Karpas-422 (cell line): ENCODE measurements around the gene TTC31. TPM values are rescaled to one million over a fixed set of nuclear protein-coding genes. Genes with fewer than 3 reads are reported as not detected.

Experiments used
- DNase-seq: peaks from one replicate; pipeline ENCODE4 v3.0.0-alpha.2; 2015
- H2AFZ ChIP-seq: fragments of 200-600 bp; sonication (generic); 2 replicates; pipeline ENCODE4 v1.6.1; 2014; ENCODE audit warnings: antibody characterized with exemption, low read length, mixed read lengths
- H3K27ac ChIP-seq: fragments of 200-600 bp; sonication (generic); 2 replicates; pipeline ENCODE4 v1.5.1; 2014; ENCODE audit warnings: mild to moderate bottlenecking, low read length, moderate library complexity
- H3K27me3 ChIP-seq: fragments of 200-600 bp; sonication (generic); 2 replicates; pipeline ENCODE4 v1.6.1; 2014; ENCODE audit warnings: low read length, mixed read lengths
- H3K36me3 ChIP-seq: fragments of 200-600 bp; sonication (generic); 2 replicates; pipeline ENCODE4 v1.6.1; 2014; ENCODE audit warnings: low read length, mixed read lengths; ENCODE audit not compliant: insufficient read depth
- H3K4me1 ChIP-seq: fragments of 200-600 bp; sonication (generic); 2 replicates; pipeline ENCODE4 v1.6.1; 2014; ENCODE audit warnings: mild to moderate bottlenecking, low read length, mixed read lengths
- H3K4me2 ChIP-seq: fragments of 200-600 bp; sonication (generic); 2 replicates; pipeline ENCODE4 v1.6.1; 2014; ENCODE audit warnings: low read length, low read depth, mild to moderate bottlenecking; ENCODE audit not compliant: poor library complexity, severe bottlenecking
- H3K4me3 ChIP-seq: fragments of 200-600 bp; sonication (generic); 2 replicates; pipeline ENCODE4 v1.5.1; 2014; ENCODE audit warnings: mild to moderate bottlenecking, antibody characterized with exemption, low read length, mixed read lengths
- H3K79me2 ChIP-seq: fragments of 200-600 bp; sonication (generic); 2 replicates; pipeline ENCODE4 v1.6.1; 2014; ENCODE audit warnings: mild to moderate bottlenecking, low read length, mixed read lengths
- H3K9ac ChIP-seq: fragments of 200-600 bp; sonication (generic); 2 replicates; pipeline ENCODE4 v1.6.0; 2014; ENCODE audit warnings: low read length
- H3K9me2 ChIP-seq: fragments of 200-600 bp; sonication (generic), shearing (Covaris generic); replicated peaks from 2 replicates; pipeline ENCODE4 v1.6.0; 2014; ENCODE audit warnings: mild to moderate bottlenecking, low read length, moderate library complexity; ENCODE audit not compliant: insufficient read depth
- H3K9me3 ChIP-seq: fragments of 300-700, 200-600 bp; sonication (generic); 2 replicates; pipeline ENCODE4 v1.6.1; 2014; ENCODE audit warnings: low read length, mixed read lengths
- H4K20me1 ChIP-seq: fragments of 200-600 bp; sonication (generic); 2 replicates; pipeline ENCODE4 v1.6.1; 2014; ENCODE audit warnings: mild to moderate bottlenecking, antibody characterized with exemption, low read length, low read depth; ENCODE audit not compliant: insufficient read depth
- total RNA-seq: library from RNA; depleted of rRNA; stranded (reverse); fragments of >200 nt; shearing (Covaris generic); gene quantifications from 2 replicates; pipeline ENCODE4 v1.2.3, GENCODE V29; 2014; ENCODE audit warnings: low replicate concordance; rRNA removed

The TTC31 gene
- 47.5 and 54.9 TPM in 2 replicates for total RNA-seq

- H3K36me3 ChIP-seq: peaks cover 8% of the 10 kb centered on the region; the same call in 1 of the 2 replicates
- H3K27me3 ChIP-seq: no peaks in the 10 kb centered on the region
- no peaks in the 10 kb centered on the region for H4K20me1 ChIP-seq
- H3K9ac ChIP-seq: peak within 1 kb of the TSS; percentile 85
- peak within 1 kb of the TSS; percentile 88 for H3K4me2 ChIP-seq
- H3K27ac ChIP-seq: peak within 1 kb of the TSS; percentile 72
- DNase-seq: peak; percentile 98
- peaks cover 29% of the 10 kb centered on the region for H3K4me1 ChIP-seq
- no peaks in the 10 kb centered on the region for H3K9me3 ChIP-seq
- H3K79me2 ChIP-seq: peaks cover 54% of the 10 kb centered on the region
- H2AFZ ChIP-seq: peak within 1 kb of the TSS; percentile 85
- H3K4me3 ChIP-seq: peak within 1 kb of the TSS; percentile 97
- H3K9me2 ChIP-seq: no peaks in the 10 kb centered on the region
Measured at GRCh38 chr2:74482801-74483674, at the start of gene TTC31, which contains the start of gene CCDC142. Gene TTC31, plus strand, starts transcription at chr2:74483081. Its CDS starts 15 bp downstream, at chr2:74483096. Gene CCDC142, minus strand, starts transcription at chr2:74482998. Its CDS starts 161 bp downstream, at chr2:74482837.

DNA sequence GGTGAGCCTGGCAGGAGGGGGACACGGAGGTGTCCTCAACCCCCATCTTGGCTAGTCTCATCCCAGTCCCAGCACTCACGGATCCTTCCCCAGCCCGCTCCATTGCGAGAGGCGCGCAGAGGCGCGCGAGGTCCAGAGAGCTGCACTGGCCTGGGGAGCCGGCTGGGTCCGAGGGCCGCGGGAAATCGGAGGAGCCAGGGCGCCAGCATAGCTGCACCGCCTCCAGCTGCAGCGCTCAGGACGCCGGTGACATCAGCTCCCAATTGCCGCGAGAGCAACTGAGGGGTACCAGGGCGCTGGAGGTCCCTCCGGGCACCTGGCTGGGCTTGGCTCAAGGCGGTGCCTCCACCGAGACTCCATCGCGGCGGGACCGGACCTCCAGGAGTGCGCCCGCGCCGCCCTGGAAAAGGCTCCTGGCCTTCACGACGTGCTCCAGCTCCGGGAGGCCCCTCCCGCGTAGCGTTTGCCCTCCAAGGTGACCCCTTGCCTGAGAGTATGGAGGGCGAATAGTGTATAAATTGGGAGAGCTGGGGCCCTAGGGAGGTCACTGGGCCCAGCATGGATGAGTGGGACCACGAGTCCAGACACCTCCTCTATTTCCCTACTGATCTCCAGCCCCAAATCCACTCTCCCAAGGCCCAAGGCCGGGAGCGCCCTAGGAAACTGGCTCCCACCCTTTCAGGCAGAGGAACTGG is 46.6 kb upstream of the TTC31 start:
- Histone ChIP-seq H3K4me3 (peak overlapping the region; percentile 46; the same call in 1 of the 2 replicates), H3K79me2 (0 out of 2 replicates have a peak, but pooled peaks cover 2% of the 10 kb centered on the region), H3K27ac (peak overlapping the region; percentile 82), H3K27me3 (no peaks in the 10 kb centered on the region), H3K4me1 (peaks cover 46% of the 10 kb centered on the region), H3K36me3 (no peaks in the 10 kb centered on the region), H2AFZ (no peak overlapping the region), H3K9me2 (no peaks in the 10 kb centered on the region), H3K9me3 (no peaks in the 10 kb centered on the region), H3K4me2 (peak overlapping the region; percentile 71), H4K20me1 (no peaks in the 10 kb centered on the region), H3K9ac (peak overlapping the region; percentile 50; the same call in 1 of the 2 replicates)
- DNase-seq: no peak

- no peaks in the 10 kb centered on the region for H3K9me3 ChIP-seq
- H3K9me2 ChIP-seq: no peaks in the 10 kb centered on the region
- 0 out of 2 replicates have a peak, but pooled peaks cover 2% of the 10 kb centered on the region for H3K79me2 ChIP-seq
- peaks cover 46% of the 10 kb centered on the region for H3K4me1 ChIP-seq
- peak overlapping the region; percentile 82 for H3K27ac ChIP-seq
- peak overlapping the region; percentile 50 for H3K9ac ChIP-seq
- H3K4me2 ChIP-seq: peak overlapping the region; percentile 71
- no peaks in the 10 kb centered on the region for H3K27me3 ChIP-seq
- peak overlapping the region; percentile 46 for H3K4me3 ChIP-seq
- H2AFZ ChIP-seq: peak overlapping the region; percentile 4
- H4K20me1 ChIP-seq: no peaks in the 10 kb centered on the region
- DNase-seq: peak; percentile 89
- no peaks in the 10 kb centered on the region for H3K36me3 ChIP-seq
Measured at GRCh38 chr2:74436848-74437695, 45.8 kb upstream of the TTC31 start.

- peaks cover 46% of the 10 kb centered on the region for H3K4me1 ChIP-seq
- H3K79me2 ChIP-seq: 0 out of 2 replicates have a peak, but pooled peaks cover 2% of the 10 kb centered on the region
- H3K9me2 ChIP-seq: no peaks in the 10 kb centered on the region
- H3K4me3 ChIP-seq: peak overlapping the region; percentile 46; the same call in 1 of the 2 replicates
- DNase-seq: no peak
- H3K9ac ChIP-seq: peak overlapping the region; percentile 50
- H3K27me3 ChIP-seq: no peaks in the 10 kb centered on the region
- no peaks in the 10 kb centered on the region for H3K36me3 ChIP-seq
- no peaks in the 10 kb centered on the region for H4K20me1 ChIP-seq
- H3K4me2 ChIP-seq: peak overlapping the region; percentile 71
- H3K9me3 ChIP-seq: no peaks in the 10 kb centered on the region
- no peak overlapping the region for H2AFZ ChIP-seq
- peak overlapping the region; percentile 82 for H3K27ac ChIP-seq
Measured at GRCh38 chr2:74438248-74438647, 44.6 kb upstream of the TTC31 start.

- Histone ChIP-seq H3K27ac (peak overlapping the region; percentile 24; the same call in 1 of the 2 replicates), H3K9ac (peak overlapping the region; percentile 83), H4K20me1 (no peaks in the 10 kb centered on the region), H3K4me2 (peak overlapping the region; percentile 71), H3K9me2 (no peaks in the 10 kb centered on the region), H3K4me1 (peaks cover 53% of the 10 kb centered on the region), H3K36me3 (no peaks in the 10 kb centered on the region), H2AFZ (no peak overlapping the region), H3K79me2 (0 out of 2 replicates have a peak, but pooled peaks cover 2% of the 10 kb centered on the region), H3K27me3 (no peaks in the 10 kb centered on the region), H3K9me3 (no peaks in the 10 kb centered on the region), H3K4me3 (peak overlapping the region; percentile 71)
- DNase-seq: no peak
Measured at GRCh38 chr2:74439373-74439772, 43.5 kb upstream of the TTC31 start.

- H3K9me2 ChIP-seq: no peaks in the 10 kb centered on the region
- H3K4me2 ChIP-seq: peak overlapping the region; percentile 71
- no peaks in the 10 kb centered on the region; the same call in 1 of the 2 replicates for H3K27me3 ChIP-seq
- no peaks in the 10 kb centered on the region for H4K20me1 ChIP-seq
- H3K9me3 ChIP-seq: no peaks in the 10 kb centered on the region
- H2AFZ ChIP-seq: peak overlapping the region; percentile 89; the same call in 1 of the 2 replicates
- H3K27ac ChIP-seq: peak overlapping the region; percentile 24; the same call in 1 of the 2 replicates
- no peaks in the 10 kb centered on the region for H3K36me3 ChIP-seq
- DNase-seq: no peak
- H3K79me2 ChIP-seq: 0 out of 2 replicates have a peak, but pooled peaks cover 2% of the 10 kb centered on the region
- H3K4me3 ChIP-seq: peak overlapping the region; percentile 71
- H3K9ac ChIP-seq: peak overlapping the region; percentile 83
- H3K4me1 ChIP-seq: peaks cover 56% of the 10 kb centered on the region
Measured at GRCh38 chr2:74439803-74440377, 43.0 kb upstream of the TTC31 start.
